ENCODE measurements around the gene TNIP3.

TNIP3 gene

GRCh38 chr4:121192013-121192412, 27.9 kb upstream of the TNIP3 start:
- Histone ChIP-seq H3K27me3 (ENCODE audit: insufficient read depth, low read length) (no peaks in the 10 kb centered on the region), H3K27ac (ENCODE audit: low read depth, low read length) (no peak overlapping the region), H3K79me2 (ENCODE audit: control insufficient read depth, insufficient read depth, low read length, unreplicated experiment) (no peaks in the 10 kb centered on the region), H2AFZ (ENCODE audit: low read length, unreplicated experiment) (no peak overlapping the region), H3K4me1 (ENCODE audit: control insufficient read depth, insufficient read depth, low read length, unreplicated experiment) (no peaks in the 10 kb centered on the region), H3K4me3 (ENCODE audit: low read depth, low read length) (no peak overlapping the region), H3K36me3 (ENCODE audit: insufficient read depth, low read length) (no peaks in the 10 kb centered on the region)

GRCh38 chr4:121191361-121191760, 27.2 kb upstream of the TNIP3 start:
- Histone ChIP-seq H2AFZ (ENCODE audit: low read length, unreplicated experiment) (no peak overlapping the region), H3K4me1 (ENCODE audit: control insufficient read depth, insufficient read depth, low read length, unreplicated experiment) (no peaks in the 10 kb centered on the region), H3K36me3 (ENCODE audit: insufficient read depth, low read length) (no peaks in the 10 kb centered on the region), H3K27me3 (ENCODE audit: insufficient read depth, low read length) (no peaks in the 10 kb centered on the region), H3K27ac (ENCODE audit: low read depth, low read length) (no peak overlapping the region), H3K79me2 (ENCODE audit: control insufficient read depth, insufficient read depth, low read length, unreplicated experiment) (no peaks in the 10 kb centered on the region), H3K4me3 (ENCODE audit: low read depth, low read length) (no peak overlapping the region)

GRCh38 chr4:121190389-121190788, 26.3 kb upstream of the TNIP3 start:
- H3K27ac ChIP-seq (ENCODE audit: low read depth, low read length): no peak overlapping the region
- H3K4me1 ChIP-seq (ENCODE audit: control insufficient read depth, insufficient read depth, low read length, unreplicated experiment): no peaks in the 10 kb centered on the region
- H2AFZ ChIP-seq (ENCODE audit: low read length, unreplicated experiment): no peak overlapping the region
- no peak overlapping the region for H3K4me3 ChIP-seq (ENCODE audit: low read depth, low read length)
- no peaks in the 10 kb centered on the region for H3K36me3 ChIP-seq (ENCODE audit: insufficient read depth, low read length)
- H3K79me2 ChIP-seq (ENCODE audit: control insufficient read depth, insufficient read depth, low read length, unreplicated experiment): no peaks in the 10 kb centered on the region
- no peaks in the 10 kb centered on the region for H3K27me3 ChIP-seq (ENCODE audit: insufficient read depth, low read length)

- Histone ChIP-seq H3K4me3 (ENCODE audit: low read depth, low read length) (no peak overlapping the region), H2AFZ (ENCODE audit: low read length, unreplicated experiment) (no peak overlapping the region), H3K27ac (ENCODE audit: low read depth, low read length) (no peak overlapping the region), H3K36me3 (ENCODE audit: insufficient read depth, low read length) (no peaks in the 10 kb centered on the region), H3K27me3 (ENCODE audit: insufficient read depth, low read length) (no peaks in the 10 kb centered on the region), H3K4me1 (ENCODE audit: control insufficient read depth, insufficient read depth, low read length, unreplicated experiment) (no peaks in the 10 kb centered on the region), H3K79me2 (ENCODE audit: control insufficient read depth, insufficient read depth, low read length, unreplicated experiment) (no peaks in the 10 kb centered on the region)
Measured at GRCh38 chr4:121189326-121190215, 25.4 kb upstream of the TNIP3 start.

- Histone ChIP-seq H3K4me1 (ENCODE audit: control insufficient read depth, insufficient read depth, low read length, unreplicated experiment) (peaks cover 4% of the 10 kb centered on the region), H3K27ac (ENCODE audit: low read depth, low read length) (no peak overlapping the region)
Measured at GRCh38 chr4:121187206-121187605, 23.1 kb upstream of the TNIP3 start.

GRCh38 chr4:121185960-121186359, 21.8 kb upstream of the TNIP3 start:
- Histone ChIP-seq H2AFZ (ENCODE audit: low read length, unreplicated experiment) (no peak overlapping the region), H3K4me1 (ENCODE audit: control insufficient read depth, insufficient read depth, low read length, unreplicated experiment) (peaks cover 4% of the 10 kb centered on the region), H3K36me3 (ENCODE audit: insufficient read depth, low read length) (no peaks in the 10 kb centered on the region), H3K79me2 (ENCODE audit: control insufficient read depth, insufficient read depth, low read length, unreplicated experiment) (no peaks in the 10 kb centered on the region), H3K27ac (ENCODE audit: low read depth, low read length) (no peak overlapping the region), H3K4me3 (ENCODE audit: low read depth, low read length) (no peak overlapping the region), H3K27me3 (ENCODE audit: insufficient read depth, low read length) (no peaks in the 10 kb centered on the region)

More at GRCh38 chr4:121187206-121187605, 23.1 kb upstream of the TNIP3 start:
- Histone ChIP-seq H3K4me3 (ENCODE audit: low read depth, low read length) (no peak overlapping the region), H3K27me3 (ENCODE audit: insufficient read depth, low read length) (no peaks in the 10 kb centered on the region), H3K36me3 (ENCODE audit: insufficient read depth, low read length) (no peaks in the 10 kb centered on the region), H3K79me2 (ENCODE audit: control insufficient read depth, insufficient read depth, low read length, unreplicated experiment) (no peaks in the 10 kb centered on the region), H2AFZ (ENCODE audit: low read length, unreplicated experiment) (no peak overlapping the region)

GRCh38 chr4:121183989-121184388, 19.9 kb upstream of the TNIP3 start:
- Histone ChIP-seq H3K4me1 (ENCODE audit: control insufficient read depth, insufficient read depth, low read length, unreplicated experiment) (peaks cover 4% of the 10 kb centered on the region), H3K79me2 (ENCODE audit: control insufficient read depth, insufficient read depth, low read length, unreplicated experiment) (no peaks in the 10 kb centered on the region), H3K27me3 (ENCODE audit: insufficient read depth, low read length) (no peaks in the 10 kb centered on the region), H2AFZ (ENCODE audit: low read length, unreplicated experiment) (no peak overlapping the region), H3K27ac (ENCODE audit: low read depth, low read length) (no peak overlapping the region), H3K36me3 (ENCODE audit: insufficient read depth, low read length) (no peaks in the 10 kb centered on the region), H3K4me3 (ENCODE audit: low read depth, low read length) (no peak overlapping the region)

- H3K79me2 ChIP-seq (ENCODE audit: control insufficient read depth, insufficient read depth, low read length, unreplicated experiment): no peaks in the 10 kb centered on the region
- H3K4me1 ChIP-seq (ENCODE audit: control insufficient read depth, insufficient read depth, low read length, unreplicated experiment): peaks cover 4% of the 10 kb centered on the region
- peak overlapping the region; percentile 58 for H2AFZ ChIP-seq (ENCODE audit: low read length, unreplicated experiment)
- no peaks in the 10 kb centered on the region for H3K27me3 ChIP-seq (ENCODE audit: insufficient read depth, low read length)
- no peaks in the 10 kb centered on the region for H3K36me3 ChIP-seq (ENCODE audit: insufficient read depth, low read length)
- H3K27ac ChIP-seq (ENCODE audit: low read depth, low read length): no peak overlapping the region
- H3K4me3 ChIP-seq (ENCODE audit: low read depth, low read length): no peak overlapping the region
Measured at GRCh38 chr4:121183361-121183760, 19.2 kb upstream of the TNIP3 start.

GRCh38 chr4:121182296-121182695, 18.2 kb upstream of the TNIP3 start:
- Histone ChIP-seq H2AFZ (ENCODE audit: low read length, unreplicated experiment) (peak overlapping the region; percentile 55), H3K79me2 (ENCODE audit: control insufficient read depth, insufficient read depth, low read length, unreplicated experiment) (no peaks in the 10 kb centered on the region), H3K4me3 (ENCODE audit: low read depth, low read length) (peak overlapping the region; percentile 53), H3K4me1 (ENCODE audit: control insufficient read depth, insufficient read depth, low read length, unreplicated experiment) (peaks cover 4% of the 10 kb centered on the region), H3K27ac (ENCODE audit: low read depth, low read length) (no peak overlapping the region), H3K27me3 (ENCODE audit: insufficient read depth, low read length) (peaks cover 5% of the 10 kb centered on the region), H3K36me3 (ENCODE audit: insufficient read depth, low read length) (no peaks in the 10 kb centered on the region)

GRCh38 chr4:121181493-121181892, 17.4 kb upstream of the TNIP3 start:
- Histone ChIP-seq H3K4me1 (ENCODE audit: control insufficient read depth, insufficient read depth, low read length, unreplicated experiment) (peaks cover 4% of the 10 kb centered on the region), H3K27ac (ENCODE audit: low read depth, low read length) (no peak overlapping the region), H3K27me3 (ENCODE audit: insufficient read depth, low read length) (peaks cover 13% of the 10 kb centered on the region), H3K4me3 (ENCODE audit: low read depth, low read length) (no peak overlapping the region), H3K36me3 (ENCODE audit: insufficient read depth, low read length) (no peaks in the 10 kb centered on the region), H3K79me2 (ENCODE audit: control insufficient read depth, insufficient read depth, low read length, unreplicated experiment) (no peaks in the 10 kb centered on the region), H2AFZ (ENCODE audit: low read length, unreplicated experiment) (no peak overlapping the region)

- Histone ChIP-seq H3K4me1 (ENCODE audit: control insufficient read depth, insufficient read depth, low read length, unreplicated experiment) (peaks cover 4% of the 10 kb centered on the region), H3K27ac (ENCODE audit: low read depth, low read length) (no peak overlapping the region), H2AFZ (ENCODE audit: low read length, unreplicated experiment) (no peak overlapping the region), H3K79me2 (ENCODE audit: control insufficient read depth, insufficient read depth, low read length, unreplicated experiment) (no peaks in the 10 kb centered on the region), H3K36me3 (ENCODE audit: insufficient read depth, low read length) (no peaks in the 10 kb centered on the region), H3K27me3 (ENCODE audit: insufficient read depth, low read length) (peaks cover 19% of the 10 kb centered on the region), H3K4me3 (ENCODE audit: low read depth, low read length) (no peak overlapping the region)
Measured at GRCh38 chr4:121180558-121180957, 16.4 kb upstream of the TNIP3 start.

All from ACC112 (cell line).